ENCODE data around the gene C3AR1. TPM values are rescaled to one million over a fixed set of nuclear protein-coding genes. Genes with fewer than 3 reads are reported as not detected.
"Not testable (repeated sequence)": the region's sequence is repeated elsewhere in the genome, so short reads cannot be mapped to it uniquely, and the experiment has no call there.

Gene C3AR1
- total RNA-seq (2021; ENCODE audit: unreplicated experiment), result not detected
- not detected for polyA plus RNA-seq (2012; ENCODE audit: insufficient read length)
- Bru-seq, nascent RNA, result not detected
- not detected for BruChase-seq, experiment 1, labeled RNA remaining after a 2-hour chase
- BruChase-seq, experiment 2, labeled RNA remaining after a 6-hour chase, result not detected
- long read RNA-seq, result 0 reads

- DNase-seq (ENCODE audit: low read depth, low spot score), result no peak
- H3K27ac ChIP-seq (ENCODE audit: low read length), result no peak within 1 kb of the TSS
- CTCF ChIA-PET, result no interaction called here
Observed at GRCh38 chr12:8065991-8066594, at the start of gene C3AR1. Gene C3AR1 (minus strand): TSS chr12:8066359. CDS start chr12:8060185, 6,174 bp downstream.

GRCh38 chr12:8113117-8113516 lies 47.0 kb upstream of the C3AR1 start:
- H3K36me3 ChIP-seq (ENCODE audit: control insufficient read depth, insufficient read depth, low read length); ATAC-seq; H3K27ac ChIP-seq (ENCODE audit: low read length); H3K9me3 ChIP-seq (ENCODE audit: control insufficient read depth, insufficient read depth, low read depth, low read length); intact Hi-C loops (cut with micrococcal nuclease; ENCODE audit: unreplicated experiment); POLR2A ChIA-PET; DNase-seq (ENCODE audit: low read depth, low spot score); H3K4me3 ChIP-seq (ENCODE audit: low read depth in 2 of 2, low read length in 2 of 2); BruUV-seq (replicated peaks); in situ Hi-C loops (cut with HindIII; ENCODE audit: low pct_unique_long_range_greater_than_20kb, low sequenced_read_pairs); CTCF ChIA-PET; H3K4me1 ChIP-seq (ENCODE audit: control insufficient read depth, insufficient read depth, low read length); H3K27me3 ChIP-seq (ENCODE audit: control insufficient read depth, insufficient read depth, low read length): not testable (repeated sequence)

More at GRCh38 chr12:8065991-8066594, at the start of gene C3AR1:
- POLR2A ChIA-PET, result no interaction called here
- ATAC-seq, result no peak
- BruUV-seq (replicated peaks), result no TSS peak
- no peaks in the 10 kb centered on the region for H3K27me3 ChIP-seq (ENCODE audit: control insufficient read depth, insufficient read depth, low read length)
- no peaks in the 10 kb centered on the region for H3K9me3 ChIP-seq (ENCODE audit: control insufficient read depth, insufficient read depth, low read depth, low read length)
- H3K4me1 ChIP-seq (ENCODE audit: control insufficient read depth, insufficient read depth, low read length), result no peaks in the 10 kb centered on the region
- TF ChIP-seq POLR2AphosphoS5 (IDR thresholded peaks at IDR 0.05; ENCODE audit: low read depth, low read length) (no peak), REST (IDR thresholded peaks at IDR 0.05; ENCODE audit: insufficient read depth in 1 of 2, low read depth in 2 of 2, low read length in 1 of 2) (no peak), SIN3A (IDR thresholded peaks at IDR 0.05; ENCODE audit: borderline replicate concordance, insufficient read depth, low read depth, low read length) (no peak), TCF7L2 (IDR thresholded peaks at IDR 0.05; ENCODE audit: low read depth, low read length) (no peak), CTCF (IDR thresholded peaks at IDR 0.05) (no peak)
- in situ Hi-C loops (cut with HindIII; ENCODE audit: low pct_unique_long_range_greater_than_20kb, low sequenced_read_pairs), result no loop called here
- no peak within 1 kb of the TSS for H3K4me3 ChIP-seq (ENCODE audit: low read depth in 2 of 2, low read length in 2 of 2)
- no peaks in the 10 kb centered on the region for H3K36me3 ChIP-seq (ENCODE audit: control insufficient read depth, insufficient read depth, low read length)
- intact Hi-C loops (cut with micrococcal nuclease; ENCODE audit: unreplicated experiment), result no loop called here

GRCh38 chr12:8108808-8109398 lies 42.7 kb upstream of the C3AR1 start:
- in situ Hi-C loops (cut with HindIII; ENCODE audit: low pct_unique_long_range_greater_than_20kb, low sequenced_read_pairs) (no loop called here), intact Hi-C loops (cut with micrococcal nuclease; ENCODE audit: unreplicated experiment) (loop anchor here (2.0 kb wide), 1 partner anchor 124 kb away; no protein-coding TSS in a partner anchor)
- no peaks in the 10 kb centered on the region for H3K27me3 ChIP-seq (ENCODE audit: control insufficient read depth, insufficient read depth, low read length)
- no peaks in the 10 kb centered on the region for H3K36me3 ChIP-seq (ENCODE audit: control insufficient read depth, insufficient read depth, low read length)
- TF ChIP-seq TCF7L2 (IDR thresholded peaks at IDR 0.05; ENCODE audit: low read depth, low read length), result no peak
- peak; percentile 86 for TF ChIP-seq CTCF (IDR thresholded peaks at IDR 0.05)
- no peak overlapping the region for H3K4me3 ChIP-seq (ENCODE audit: low read depth in 2 of 2, low read length in 2 of 2)
- H3K4me1 ChIP-seq (ENCODE audit: control insufficient read depth, insufficient read depth, low read length), result no peaks in the 10 kb centered on the region
- no peak overlapping the region for H3K27ac ChIP-seq (ENCODE audit: low read length)
- no peaks in the 10 kb centered on the region for H3K9me3 ChIP-seq (ENCODE audit: control insufficient read depth, insufficient read depth, low read depth, low read length)
- peak; percentile 75 for ATAC-seq
- POLR2A ChIA-PET, result no interaction called here
- no TSS peak for BruUV-seq (replicated peaks)
- peak; percentile 57 for DNase-seq (ENCODE audit: low read depth, low spot score)
- CTCF ChIA-PET, result interaction anchor here (1.8 kb wide), 1 partner anchor 123 kb away, joined by 10 read pairs; no protein-coding TSS in a partner anchor
